Liver (tissue), 9 donors: Measurements from ENCODE around the gene KLHDC9. TPM values are rescaled to one million over a fixed set of nuclear protein-coding genes. Genes with fewer than 3 reads are reported as not detected.

Source experiments
- DNase-seq: peaks from one replicate; pipeline ENCODE4 v3.0.0-alpha.2; 2017; ENCODE audit warnings: low spot score
- H3K27ac ChIP-seq, 2 donors: one replicate each; pipeline ENCODE4 v1.7.0; 2013; ENCODE audit warnings: inconsistent platforms in 2 of 2, low read length in 2 of 2, control low read depth in 1 of 2, low read depth in 1 of 2, mild to moderate bottlenecking in 1 of 2
- H3K27me3 ChIP-seq, 4 donors: one replicate each; pipeline versions ENCODE4 v1.6.1 to v1.7.0; 2013; ENCODE audit warnings: low read length in 3 of 4, inconsistent platforms in 1 of 4, mild to moderate bottlenecking in 1 of 4, moderate library complexity in 1 of 4; ENCODE audit not compliant: control insufficient read depth in 4 of 4, insufficient read depth in 4 of 4
- H3K36me3 ChIP-seq, 4 donors: one replicate each; pipeline versions ENCODE4 v1.6.1 to v1.7.0; 2013; ENCODE audit warnings: low read length in 3 of 4, mild to moderate bottlenecking in 3 of 4, low read depth in 1 of 4, moderate library complexity in 1 of 4; ENCODE audit not compliant: control insufficient read depth in 4 of 4, insufficient read depth in 3 of 4
- H3K4me1 ChIP-seq, 4 donors: one replicate each; pipeline versions ENCODE4 v1.6.1 to v1.7.0; 2013; ENCODE audit warnings: low read length in 3 of 4, mild to moderate bottlenecking in 3 of 4, moderate library complexity in 1 of 4; ENCODE audit not compliant: control insufficient read depth in 4 of 4, insufficient read depth in 4 of 4
- H3K4me3 ChIP-seq, 3 donors: one replicate each; pipeline versions ENCODE4 v1.6.1 to v1.7.0; 2013; ENCODE audit warnings: low read length in 3 of 3, control low read depth in 1 of 3, low read depth in 1 of 3, mild to moderate bottlenecking in 1 of 3
- H3K9ac ChIP-seq, 2 donors: one replicate each; pipeline ENCODE4 v1.7.0; 2013; ENCODE audit warnings: low read length in 2 of 2, mild to moderate bottlenecking in 2 of 2, moderate library complexity in 2 of 2, control low read depth in 1 of 2, low read depth in 1 of 2
- H3K9me3 ChIP-seq, 4 donors: one replicate each; pipeline versions ENCODE4 v1.6.1 to v1.7.0; 2013; ENCODE audit warnings: low read length in 3 of 4; ENCODE audit not compliant: control insufficient read depth in 4 of 4
- ATF3 ChIP-seq: IDR thresholded peaks from 2 replicates; pipeline ENCODE4 v1.6.1; 2016; ENCODE audit warnings: antibody characterized with exemption
- CTCF ChIP-seq: fragments of 150-350 bp; IDR thresholded peaks from 2 replicates; pipeline ENCODE4 v1.5.1; 2017; ENCODE audit warnings: improper control_type of control experiment, low read depth, low read length; ENCODE audit not compliant: missing input control
- EGR1 ChIP-seq, 2 donors: IDR thresholded peaks; 2 replicates each; pipeline ENCODE4 v1.6.1; 2016 to 2018; ENCODE audit warnings: antibody characterized with exemption in 2 of 2, low read depth in 2 of 2
- FOXA1 ChIP-seq: IDR thresholded peaks from 2 replicates; pipeline ENCODE4 v1.6.1; 2016; ENCODE audit warnings: antibody characterized with exemption
- FOXA2 ChIP-seq: IDR thresholded peaks from 2 replicates; pipeline ENCODE4 v1.6.1; 2016; ENCODE audit warnings: antibody characterized with exemption
- GABPA ChIP-seq, 2 donors: IDR thresholded peaks in 1 of 2; conservative IDR thresholded peaks in 1 of 2; 2 replicates each; pipeline ENCODE4 v1.6.1; 2016; ENCODE audit warnings: antibody characterized with exemption in 2 of 2, mild to moderate bottlenecking in 1 of 2, moderate library complexity in 1 of 2
- HNF4A ChIP-seq, 2 donors: conservative IDR thresholded peaks; 2 replicates each; pipeline ENCODE4 v1.6.1; 2016; ENCODE audit warnings: antibody characterized with exemption in 2 of 2, mild to moderate bottlenecking in 2 of 2
- HNF4G ChIP-seq: IDR thresholded peaks from 2 replicates; pipeline ENCODE4 v1.6.1; 2016; ENCODE audit warnings: antibody characterized with exemption
- JUND ChIP-seq, 2 donors: IDR thresholded peaks; 2 replicates each; pipeline ENCODE4 v1.6.1; 2016; ENCODE audit warnings: antibody characterized with exemption in 2 of 2
- MAX ChIP-seq: IDR thresholded peaks from 2 replicates; pipeline ENCODE4 v1.6.1; 2016; ENCODE audit warnings: antibody characterized with exemption
- NR2F2 ChIP-seq: IDR thresholded peaks from 2 replicates; pipeline ENCODE4 v1.6.1; 2016; ENCODE audit warnings: antibody characterized with exemption
- RAD21 ChIP-seq, 2 donors: IDR thresholded peaks; 2 replicates each; pipeline ENCODE4 v1.6.1; 2016; ENCODE audit warnings: antibody characterized with exemption in 2 of 2, mild to moderate bottlenecking in 2 of 2
- REST ChIP-seq: IDR thresholded peaks from 2 replicates; pipeline ENCODE4 v1.6.1; 2016; ENCODE audit warnings: antibody characterized with exemption, mild to moderate bottlenecking
- RXRA ChIP-seq, 2 donors: IDR thresholded peaks; 2 replicates each; pipeline ENCODE4 v1.6.1; 2017 to 2018; ENCODE audit warnings: antibody characterized with exemption in 2 of 2, mild to moderate bottlenecking in 1 of 2
- SP1 ChIP-seq: IDR thresholded peaks from 2 replicates; pipeline ENCODE4 v1.6.1; 2018; ENCODE audit warnings: antibody characterized with exemption, mild to moderate bottlenecking
- TAF1 ChIP-seq: conservative IDR thresholded peaks from 2 replicates; pipeline ENCODE4 v1.6.1; 2016; ENCODE audit warnings: antibody characterized with exemption, mild to moderate bottlenecking
- YY1 ChIP-seq: IDR thresholded peaks from 2 replicates; pipeline ENCODE4 v1.6.1; 2016; ENCODE audit warnings: antibody characterized with exemption, mild to moderate bottlenecking
- ZBTB33 ChIP-seq: IDR thresholded peaks from 2 replicates; pipeline ENCODE4 v1.6.1; 2016; ENCODE audit warnings: antibody characterized with exemption
- WGBS: extraction: QIAGEN DNeasy Blood & Tissue Kit; methylation state at CpG from one replicate; pipeline ENCODE4 v1.1.7; 2013; 5-methylcytosine and 5-hydroxymethylcytosine counted together
- polyA plus RNA-seq, 2 donors: library from polyadenylated mRNA; stranded (reverse) in 1 of 2; unstranded in 1 of 2; fragments of 200-250 nt in 1 of 2; fragments of >200 nt in 1 of 2; fragmentation: Nextera tagmentation in 1 of 2; extraction: Ambion mirVana in 1 of 2; gene quantifications; one replicate each; pipeline versions ENCODE4 v1.2.1 to v1.2.3, GENCODE V29; 2013 to 2015
- total RNA-seq, 2 donors: library from RNA; depleted of rRNA; stranded (reverse); fragments of >200 nt; gene quantifications; one replicate each; pipeline ENCODE4 v1.2.3, GENCODE V29; 2014
- donor health status: healthy.
- donor health status: healthy.
- donor health status: healthy.
- donor health status: healthy.
- donor health status: healthy.

The KLHDC9 gene
- total and polyA plus RNA-seq, 4 donors: 1.9 to 3.3 (median 2.6) TPM

GRCh38 chr1:161085165-161085564, 13.0 kb upstream of the KLHDC9 start:
- no peak overlapping the region for H3K4me3 ChIP-seq
- H3K36me3 ChIP-seq: no peaks in the 10 kb centered on the region
- WGBS: 82% methylated on average over 2 of the region's 2 CpGs
- no peaks in the 10 kb centered on the region for H3K9me3 ChIP-seq
- no peak overlapping the region for H3K27ac ChIP-seq
- H3K27me3 ChIP-seq: no peaks in the 10 kb centered on the region
- no peak overlapping the region for H3K9ac ChIP-seq
- H3K4me1 ChIP-seq: peaks cover 0 to 1% (median 0%) of the 10 kb centered on the region in 4 donors
- DNase-seq: no peak
- no peak for TF ChIP-seq NR2F2

GRCh38 chr1:161086457-161086856, 11.7 kb upstream of the KLHDC9 start:
- H3K4me3 ChIP-seq: no peak overlapping the region
- no peak overlapping the region for H3K27ac ChIP-seq
- no peak overlapping the region for H3K9ac ChIP-seq
- H3K27me3 ChIP-seq: no peaks in the 10 kb centered on the region
- 78% methylated on average over 4 of the region's 4 CpGs for WGBS
- H3K9me3 ChIP-seq: no peaks in the 10 kb centered on the region
- peaks cover 0 to 1% (median 0%) of the 10 kb centered on the region in 4 donors for H3K4me1 ChIP-seq
- H3K36me3 ChIP-seq: no peaks in the 10 kb centered on the region
- no peak for DNase-seq
- TF ChIP-seq REST (no peak), MAX (no peak), HNF4G (no peak), TAF1 (no peak), ATF3 (no peak), NR2F2 (no peak), RXRA (IDR thresholded peaks at IDR 0.05) (no peak), YY1 (no peak), JUND (IDR thresholded peaks at IDR 0.05) (no peak), FOXA1 (no peak), HNF4A (conservative IDR thresholded peaks at IDR 0.05) (no peak), FOXA2 (no peak), SP1 (no peak), CTCF (no peak), GABPA (IDR thresholded peaks at IDR 0.05 in 1 of 2, conservative IDR thresholded peaks at IDR 0.05 in 1 of 2) (no peak), ZBTB33 (no peak), EGR1 (IDR thresholded peaks at IDR 0.05; ENCODE audit: low read depth in 2 of 2) (no peak), RAD21 (IDR thresholded peaks at IDR 0.05) (no peak)
